Kidney (tissue), 14 donors: ENCODE data around the gene SOX14. TPM values are rescaled to one million over a fixed set of nuclear protein-coding genes. Genes with fewer than 3 reads are reported as not detected.

Experiments
- DNase-seq, 5 donors: peaks; one replicate each; pipeline ENCODE4 v3.0.0-alpha.2; 2013 to 2020
- FAIRE-seq: peaks from 2 replicates; lab custom pipeline; 2012; peaks lifted over from hg19 to GRCh38; lab: Jason Lieb, UNC
- H3K27ac ChIP-seq, 2 donors: one replicate each; pipeline ENCODE4 v1.7.0; 2013; ENCODE audit warnings: low read depth in 2 of 2, low read length in 2 of 2, inconsistent platforms in 1 of 2
- H3K27me3 ChIP-seq: one replicate; pipeline ENCODE4 v1.7.1; 2013; ENCODE audit warnings: low read length, inconsistent platforms; ENCODE audit not compliant: control insufficient read depth, insufficient read depth
- H3K36me3 ChIP-seq, 3 donors: one replicate each; pipeline versions ENCODE4 v1.7.0 to v1.7.1; 2013; ENCODE audit warnings: low read length in 3 of 3, control low read depth in 1 of 3, inconsistent platforms in 1 of 3; ENCODE audit not compliant: insufficient read depth in 3 of 3, control insufficient read depth in 2 of 3
- H3K4me1 ChIP-seq, 3 donors: one replicate each; pipeline versions ENCODE4 v1.7.0 to v1.7.1; 2013; ENCODE audit warnings: low read length in 3 of 3, inconsistent platforms in 1 of 3, low read depth in 1 of 3; ENCODE audit not compliant: control insufficient read depth in 2 of 3, insufficient read depth in 2 of 3
- H3K4me3 ChIP-seq, 3 donors: one replicate each; pipeline versions ENCODE4 v1.7.0 to v1.8.1; 2013; ENCODE audit warnings: low read length in 3 of 3, control low read depth in 1 of 3, inconsistent platforms in 1 of 3
- H3K9ac ChIP-seq, 3 donors: one replicate each; pipeline versions ENCODE4 v1.7.0 to v1.7.1; 2013; ENCODE audit warnings: low read length in 3 of 3, control low read depth in 1 of 3, inconsistent platforms in 1 of 3
- H3K9me3 ChIP-seq, 3 donors: one replicate each; pipeline versions ENCODE4 v1.7.0 to v1.7.1; 2013; ENCODE audit warnings: low read length in 3 of 3, control low read depth in 1 of 3, inconsistent platforms in 1 of 3; ENCODE audit not compliant: control insufficient read depth in 2 of 3, insufficient read depth in 1 of 3
- intact Hi-C: fragments of 100-400 bp; cut with DNase I; formaldehyde crosslinking; loops from one replicate; pipeline ENCODE4 v1.11.1; 2022
- polyA plus RNA-seq: library from polyadenylated mRNA; stranded (reverse); fragments of 350-450 nt; fragmentation: Illumina TruSeq; extraction: RNeasy Lipid Tissue Mini Kit (QIAGEN cat#74804); gene quantifications from one replicate; pipeline ENCODE4 v1.2.3, GENCODE V29; 2014; ENCODE audit warnings: low read depth, low replicate concordance; ENCODE audit not compliant: insufficient read depth
- total RNA-seq: library from RNA; stranded (reverse); fragmentation: NEBNext Ultra II Directional; extraction: Animal tissue kit (Norgen Biotek cat#: 25700); gene quantifications from one replicate; pipeline ENCODE4 v1.2.1, GENCODE V29; 2021
- TF ChIP-seq, protein P1 (sequence below): IDR thresholded peaks from 3 replicates; pipeline ENCODE4 v1.5.1; 2012; ENCODE audit warnings: mild to moderate bottlenecking, moderate library complexity, borderline replicate concordance; ENCODE audit not compliant: insufficient read depth; ENCODE audit errors: extremely low read depth
- donor health status: control.
- donor health status: control.
- donor health status: control.
- donor health status: control.
- donor health status: control.
- donor health status: DM: yes; HTN: yes; CAD: no.
- donor health status: Normal renal cell carcinoma (clear cell type).

The SOX14 gene
- total and polyA plus RNA-seq, 2 donors from 2014 or later, result not detected

DNA sequence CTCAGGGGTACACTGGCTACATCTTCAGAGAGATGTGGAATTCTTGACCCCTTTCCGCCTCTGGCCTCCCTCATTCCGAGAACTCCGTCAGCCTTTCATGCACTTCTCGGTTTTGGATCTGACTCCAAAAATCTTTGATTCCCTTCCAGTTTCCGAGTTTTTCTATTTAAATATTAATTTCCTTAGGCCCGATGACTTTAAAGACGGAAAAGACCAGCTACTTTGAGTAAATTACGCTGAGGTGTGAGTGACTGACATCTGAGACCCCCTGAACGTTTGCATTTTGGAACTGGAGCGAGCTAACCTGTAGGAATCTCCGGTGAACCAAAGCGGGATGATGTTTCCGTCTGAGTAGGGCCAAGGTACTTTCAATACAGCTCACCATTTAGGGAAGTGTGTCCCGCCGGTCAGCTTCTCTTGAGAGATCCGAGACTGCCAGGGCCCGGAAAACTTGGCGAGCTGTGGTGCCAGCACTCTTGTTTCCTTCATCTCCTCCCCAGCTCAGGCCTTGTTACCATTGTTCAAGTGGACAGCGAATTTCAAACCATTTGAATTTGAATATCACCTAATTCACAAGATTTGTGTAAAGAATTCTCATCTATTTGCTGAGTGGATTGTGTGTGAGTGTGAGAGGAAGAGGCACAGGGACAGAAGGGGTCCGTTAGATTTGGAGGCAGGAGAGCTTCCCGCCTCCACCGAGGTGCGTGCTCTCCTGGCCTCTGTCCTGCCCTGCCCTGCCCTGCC, 5.4 kb downstream of the SOX14 start:
- Histone ChIP-seq H3K4me1 (peaks cover 0 to 8% (median 0%) of the 10 kb centered on the region in 3 donors), H3K4me3 (no peak overlapping the region), H3K27me3 (peaks cover 81% of the 10 kb centered on the region), H3K27ac (no peak overlapping the region), H3K9me3 (no peaks in the 10 kb centered on the region), H3K9ac (no peak overlapping the region), H3K36me3 (no peaks in the 10 kb centered on the region)
- intact Hi-C loops, result no loop called here
- DNase-seq, result peak in 1 of 5 donors; percentile 16
- TF ChIP-seq, protein P1, sequence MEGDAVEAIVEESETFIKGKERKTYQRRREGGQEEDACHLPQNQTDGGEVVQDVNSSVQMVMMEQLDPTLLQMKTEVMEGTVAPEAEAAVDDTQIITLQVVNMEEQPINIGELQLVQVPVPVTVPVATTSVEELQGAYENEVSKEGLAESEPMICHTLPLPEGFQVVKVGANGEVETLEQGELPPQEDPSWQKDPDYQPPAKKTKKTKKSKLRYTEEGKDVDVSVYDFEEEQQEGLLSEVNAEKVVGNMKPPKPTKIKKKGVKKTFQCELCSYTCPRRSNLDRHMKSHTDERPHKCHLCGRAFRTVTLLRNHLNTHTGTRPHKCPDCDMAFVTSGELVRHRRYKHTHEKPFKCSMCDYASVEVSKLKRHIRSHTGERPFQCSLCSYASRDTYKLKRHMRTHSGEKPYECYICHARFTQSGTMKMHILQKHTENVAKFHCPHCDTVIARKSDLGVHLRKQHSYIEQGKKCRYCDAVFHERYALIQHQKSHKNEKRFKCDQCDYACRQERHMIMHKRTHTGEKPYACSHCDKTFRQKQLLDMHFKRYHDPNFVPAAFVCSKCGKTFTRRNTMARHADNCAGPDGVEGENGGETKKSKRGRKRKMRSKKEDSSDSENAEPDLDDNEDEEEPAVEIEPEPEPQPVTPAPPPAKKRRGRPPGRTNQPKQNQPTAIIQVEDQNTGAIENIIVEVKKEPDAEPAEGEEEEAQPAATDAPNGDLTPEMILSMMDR, result no peak
- FAIRE-seq, result no peak

DNA sequence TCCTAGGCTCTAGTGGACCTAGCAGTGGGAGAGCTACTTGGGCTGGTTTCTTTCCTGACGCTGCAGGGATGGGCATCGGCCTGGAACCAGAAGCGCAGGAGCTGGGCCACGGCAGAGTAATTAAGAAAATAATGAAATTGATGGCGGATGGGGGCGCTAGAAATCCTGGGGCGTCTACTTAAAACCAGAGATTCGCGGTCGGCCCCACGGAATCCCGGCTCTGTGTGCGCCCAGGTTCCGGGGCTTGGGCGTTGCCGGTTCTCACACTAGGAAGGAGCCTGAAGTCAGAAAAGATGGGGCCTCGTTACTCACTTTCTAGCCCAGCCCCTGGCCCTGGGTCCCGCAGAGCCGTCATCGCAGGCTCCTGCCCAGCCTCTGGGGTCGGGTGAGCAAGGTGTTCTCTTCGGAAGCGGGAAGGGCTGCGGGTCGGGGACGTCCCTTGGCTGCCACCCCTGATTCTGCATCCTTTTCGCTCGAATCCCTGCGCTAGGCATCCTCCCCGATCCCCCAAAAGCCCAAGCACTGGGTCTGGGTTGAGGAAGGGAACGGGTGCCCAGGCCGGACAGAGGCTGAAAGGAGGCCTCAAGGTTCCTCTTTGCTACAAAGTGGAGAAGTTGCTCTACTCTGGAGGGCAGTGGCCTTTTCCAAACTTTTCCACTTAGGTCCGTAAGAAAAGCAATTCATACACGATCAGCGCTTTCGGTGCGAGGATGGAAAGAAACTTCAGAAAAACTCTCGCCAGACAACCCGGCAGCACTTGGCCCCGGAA, 6.1 kb downstream of the SOX14 start:
- Histone ChIP-seq H3K27me3 (peaks cover 74% of the 10 kb centered on the region), H3K9ac (no peak overlapping the region), H3K36me3 (no peaks in the 10 kb centered on the region), H3K27ac (no peak overlapping the region), H3K9me3 (no peaks in the 10 kb centered on the region), H3K4me1 (peaks cover 0 to 8% (median 0%) of the 10 kb centered on the region in 3 donors), H3K4me3 (no peak overlapping the region)
- TF ChIP-seq, protein P1, result no peak
- DNase-seq (peak in 4 of 5 donors; percentile 15 to 56 (median 48)), FAIRE-seq (no peak)
- intact Hi-C loops, result no loop called here

DNA sequence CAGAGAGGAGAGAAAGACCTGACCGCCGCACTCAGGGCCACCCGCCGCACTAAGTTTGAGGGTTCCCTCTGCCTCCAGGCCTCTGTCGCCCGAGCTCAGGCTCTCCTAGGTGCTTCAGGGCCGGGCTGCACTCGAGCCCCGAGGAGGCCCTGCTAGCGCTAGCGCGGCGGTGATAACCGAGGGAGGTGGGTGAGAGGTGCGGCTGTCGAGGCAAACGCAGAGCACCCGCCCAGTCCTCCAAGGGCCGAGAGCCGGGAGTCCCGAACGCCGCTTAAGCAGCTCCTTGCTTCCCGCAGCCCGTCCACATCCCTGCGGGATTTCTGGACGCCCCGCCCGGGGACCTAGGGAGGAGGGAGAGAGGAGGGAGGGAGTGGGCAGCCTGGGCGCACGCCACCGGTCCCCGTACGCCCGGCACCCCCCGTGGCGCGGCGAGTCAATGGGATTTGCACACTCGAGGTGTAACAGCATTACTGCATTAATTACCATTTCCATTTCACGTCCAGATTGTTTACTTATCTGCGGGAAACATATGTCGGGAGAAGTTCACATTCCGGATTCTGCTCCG, 6.8 kb downstream of the SOX14 start:
- Histone ChIP-seq H3K9ac (no peak overlapping the region), H3K4me1 (peaks cover 0 to 8% (median 0%) of the 10 kb centered on the region in 3 donors), H3K9me3 (no peaks in the 10 kb centered on the region), H3K27ac (no peak overlapping the region), H3K27me3 (peaks cover 68% of the 10 kb centered on the region), H3K4me3 (peak overlapping the region in 2 of 3 donors; percentile 14 to 17), H3K36me3 (no peaks in the 10 kb centered on the region)
- no peak for FAIRE-seq
- TF ChIP-seq, protein P1, result no peak
- intact Hi-C loops, result no loop called here
- peak in 4 of 5 donors; percentile 23 to 60 (median 38) for DNase-seq
